ENCODE measurements around the gene PRF1.
A peak's percentile ranks its signal among the peaks of the same experiment; 100 is the strongest.

Gene PRF1

GRCh38 chr10:70558871-70559810 is 43.4 kb downstream of the PRF1 start:
- peak; percentile 74 to 76 for DNase-seq

- DNase-seq = no peak
Measured at GRCh38 chr10:70558295-70558694, 44.2 kb downstream of the PRF1 start.

GRCh38 chr10:70557876-70558275 is 44.7 kb downstream of the PRF1 start:
- no peak for DNase-seq

- DNase-seq = no peak
Measured at GRCh38 chr10:70557086-70557845, 45.3 kb downstream of the PRF1 start.

GRCh38 chr10:70555371-70555770 is 47.2 kb downstream of the PRF1 start:
- no peak for DNase-seq

GRCh38 chr10:70552586-70552985 is 50.0 kb downstream of the PRF1 start:
- DNase-seq = no peak

GRCh38 chr10:70551971-70552422 is 50.5 kb downstream of the PRF1 start:
- no peak for DNase-seq

GRCh38 chr10:70551466-70551865 is 51.1 kb downstream of the PRF1 start:
- DNase-seq = no peak

GRCh38 chr10:70550459-70550858 is 52.1 kb downstream of the PRF1 start:
- DNase-seq = no peak

GRCh38 chr10:70549962-70550458 is 52.5 kb downstream of the PRF1 start:
- peak; percentile 78 to 79 for DNase-seq

GRCh38 chr10:70549351-70549961 is 53.1 kb downstream of the PRF1 start:
- DNase-seq = no peak
